ENCODE data around the gene SMARCD1. TPM values are rescaled to one million over a fixed set of nuclear protein-coding genes. Genes with fewer than 3 reads are reported as not detected.

SMARCD1 gene
- total RNA-seq, 1 donor from 2014 or later, result 108 TPM

DNA sequence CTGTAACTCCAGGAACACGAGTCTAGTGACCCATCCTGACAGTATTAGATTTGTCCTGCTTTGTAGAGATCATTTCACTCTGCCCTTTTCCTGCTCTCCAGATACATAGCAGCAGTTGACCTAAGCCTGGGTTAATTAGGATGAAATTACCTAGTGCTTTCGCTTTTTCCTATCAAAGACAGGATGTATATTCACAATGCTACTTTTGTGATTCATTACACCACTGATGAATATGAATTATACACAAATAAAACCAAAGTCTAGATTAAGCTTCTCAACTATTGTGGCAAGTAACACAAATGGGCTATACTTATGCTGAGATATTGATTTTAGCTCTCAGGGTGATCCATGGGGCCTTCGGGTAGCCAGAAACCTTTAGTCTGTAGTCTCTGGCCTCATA, 64.2 kb downstream of the SMARCD1 start:
- Mint-ChIP-seq H3K27me3 (no peaks in the 10 kb centered on the region), H3K4me3 (no peak overlapping the region), H3K27ac (no peak overlapping the region), H3K36me3 (ENCODE audit: low read depth) (peaks cover 4% of the 10 kb centered on the region), H3K9me3 (no peaks in the 10 kb centered on the region), H3K4me1 (peaks cover 2% of the 10 kb centered on the region)
- ATAC-seq (ENCODE audit: low read depth), result no peak
- intact Hi-C loops (cut with micrococcal nuclease), result no loop called here
- TF ChIP-seq, protein P1, sequence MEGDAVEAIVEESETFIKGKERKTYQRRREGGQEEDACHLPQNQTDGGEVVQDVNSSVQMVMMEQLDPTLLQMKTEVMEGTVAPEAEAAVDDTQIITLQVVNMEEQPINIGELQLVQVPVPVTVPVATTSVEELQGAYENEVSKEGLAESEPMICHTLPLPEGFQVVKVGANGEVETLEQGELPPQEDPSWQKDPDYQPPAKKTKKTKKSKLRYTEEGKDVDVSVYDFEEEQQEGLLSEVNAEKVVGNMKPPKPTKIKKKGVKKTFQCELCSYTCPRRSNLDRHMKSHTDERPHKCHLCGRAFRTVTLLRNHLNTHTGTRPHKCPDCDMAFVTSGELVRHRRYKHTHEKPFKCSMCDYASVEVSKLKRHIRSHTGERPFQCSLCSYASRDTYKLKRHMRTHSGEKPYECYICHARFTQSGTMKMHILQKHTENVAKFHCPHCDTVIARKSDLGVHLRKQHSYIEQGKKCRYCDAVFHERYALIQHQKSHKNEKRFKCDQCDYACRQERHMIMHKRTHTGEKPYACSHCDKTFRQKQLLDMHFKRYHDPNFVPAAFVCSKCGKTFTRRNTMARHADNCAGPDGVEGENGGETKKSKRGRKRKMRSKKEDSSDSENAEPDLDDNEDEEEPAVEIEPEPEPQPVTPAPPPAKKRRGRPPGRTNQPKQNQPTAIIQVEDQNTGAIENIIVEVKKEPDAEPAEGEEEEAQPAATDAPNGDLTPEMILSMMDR (IDR thresholded peaks at IDR 0.05), result no peak
- ChIA-PET POLR2A (interaction anchor here (0.6 kb wide), 1 partner anchor 35 kb away, joined by 5 read pairs; no protein-coding TSS in a partner anchor), CTCF (interaction anchor here (1.1 kb wide), 1 partner anchor 79 kb away, joined by 3 read pairs; no protein-coding TSS in a partner anchor)
- no peak for DNase-seq

Other genes starting within 250 kb of the SMARCD1 start
- gene BCDIN3D, start 242.2 kb upstream of the SMARCD1 start, total RNA-seq, result 10.4 and 12.0 TPM in 2 replicates
- gene FAIM2, start 181.4 kb upstream of the SMARCD1 start, total RNA-seq, result not detected in 2 replicates
- gene AQP2, start 134.6 kb upstream of the SMARCD1 start, total RNA-seq, result not detected in 2 replicates
- gene AQP5, start 123.5 kb upstream of the SMARCD1 start, total RNA-seq, result not detected in 2 replicates
- not detected in 2 replicates for gene AQP6, start 112.4 kb upstream of the SMARCD1 start, total RNA-seq
- gene RACGAP1, start 59.8 kb upstream of the SMARCD1 start, total RNA-seq, result 12.2 and 12.6 TPM in 2 replicates
- not detected in 2 replicates for gene ASIC1, start 27.7 kb upstream of the SMARCD1 start, total RNA-seq
- gene GPD1, start 18.7 kb downstream of the SMARCD1 start, total RNA-seq, result 0.46 and 0.60 TPM in 2 replicates
- 40.8 and 42.4 TPM in 2 replicates for gene COX14, start 26.9 kb downstream of the SMARCD1 start, total RNA-seq
- gene CERS5, start 82.0 kb downstream of the SMARCD1 start, total RNA-seq, result 44.3 and 64.9 TPM in 2 replicates
- 5.7 and 6.7 TPM in 2 replicates for gene LIMA1, start 198.2 kb downstream of the SMARCD1 start, total RNA-seq